ENCODE results near the gene C22orf39. TPM values are rescaled to one million over a fixed set of nuclear protein-coding genes. Genes with fewer than 3 reads are reported as not detected.
A peak's percentile ranks its signal among the peaks of the same experiment; 100 is the strongest.

The C22orf39 gene
- total and polyA plus RNA-seq, 2 donors (not counting 1 experiment from before 2014, with no cell fraction given), result 37.7 to 47.2 TPM

DNA sequence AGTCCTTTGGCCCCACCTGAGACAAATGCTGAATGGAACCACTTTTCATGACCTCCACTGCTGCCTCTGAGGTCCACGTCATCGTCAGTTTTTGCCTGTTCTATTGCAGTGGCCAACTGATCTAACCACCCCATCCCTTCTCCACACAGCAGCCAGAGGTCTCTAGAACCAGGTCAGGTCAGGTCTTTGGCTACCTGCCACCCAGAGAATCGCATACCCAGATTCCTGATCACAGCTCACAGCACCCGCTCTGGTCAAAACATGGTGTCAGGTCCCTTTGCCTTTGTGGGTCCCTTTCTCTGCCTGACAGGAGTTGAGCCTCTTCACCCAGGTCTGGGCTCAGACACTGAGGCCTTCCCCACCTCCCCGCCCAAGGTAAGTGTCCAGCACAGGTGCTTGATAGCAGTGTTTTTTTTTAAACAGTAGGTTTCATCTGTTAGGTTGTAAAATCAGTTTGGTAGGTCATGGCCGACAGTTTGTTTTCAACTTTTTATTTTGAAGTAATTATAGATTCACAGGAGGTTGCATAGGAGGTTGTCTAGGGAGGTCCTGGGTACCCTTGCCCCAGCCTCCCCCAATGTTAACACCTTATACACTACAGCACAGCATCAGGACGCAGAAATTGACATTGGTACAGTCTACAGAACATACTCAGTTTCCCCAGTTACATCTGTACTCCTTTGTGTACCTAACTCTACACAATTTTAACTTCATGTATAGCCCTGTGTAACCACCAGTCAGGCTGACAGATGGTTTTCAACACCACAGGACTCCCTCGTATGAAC is 6.9 kb downstream of the C22orf39 start:
- CTCF ChIA-PET, result no interaction called here

DNA sequence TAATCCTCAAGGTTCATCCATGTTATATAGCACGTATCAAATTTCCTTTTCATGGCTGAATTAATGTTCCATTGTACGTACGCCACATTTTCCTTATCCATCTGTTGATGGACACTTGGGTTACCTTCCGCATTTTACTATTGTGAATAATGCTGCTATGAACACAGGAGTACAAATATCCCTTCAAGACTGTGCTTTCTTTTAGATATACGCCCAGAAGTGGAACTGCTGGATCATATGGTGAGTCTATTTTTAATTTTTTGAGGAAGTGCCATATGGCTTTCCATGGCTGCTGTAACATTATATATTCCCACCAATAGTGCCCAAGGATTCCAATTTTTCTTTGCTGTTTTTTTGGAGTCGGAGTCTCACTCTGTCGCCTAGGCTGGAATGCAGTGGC is 9.2 kb downstream of the C22orf39 start:
- CTCF ChIA-PET, result interaction anchor here (0.7 kb wide), 1 partner anchor 150 kb away, joined by 5 read pairs; no protein-coding TSS in a partner anchor
- Mint-ChIP-seq H3K4me3 (no peak overlapping the region), H3K27me3 (no peaks in the 10 kb centered on the region), H3K27ac (no peak overlapping the region), H3K4me1 (peaks cover 37% of the 10 kb centered on the region), H3K9me3 (ENCODE audit: insufficient read depth) (no peaks in the 10 kb centered on the region)
- H3K4me2 ChIP-seq (replicated peaks; ENCODE audit: low read depth, low read length, poor library complexity, severe bottlenecking), result no peak overlapping the region
- POLR2A ChIA-PET, result no interaction called here
- H3K27ac ChIP-seq (ENCODE audit: low read length in 2 of 2), result no peak overlapping the region
- peaks cover 35% of the 10 kb centered on the region for H3K79me2 ChIP-seq (ENCODE audit: control insufficient read depth, insufficient read depth, low read length)
- H3K27me3 ChIP-seq (replicated peaks in 1 of 4; ENCODE audit: control extremely low read depth in 1 of 4, control insufficient read depth in 3 of 4, insufficient read depth in 4 of 4, low read length in 3 of 4), result no peaks in the 10 kb centered on the region
- H4K20me1 ChIP-seq (ENCODE audit: control insufficient read depth, insufficient read depth, low read length, poor library complexity, severe bottlenecking), result peaks cover 10% of the 10 kb centered on the region
- DNase-seq, result no peak
- no peaks in the 10 kb centered on the region for H3K9me3 ChIP-seq (ENCODE audit: control extremely low read depth in 1 of 3, control insufficient read depth in 2 of 3, insufficient read depth in 1 of 3, low read length in 2 of 3)
- no peak overlapping the region for H3K4me3 ChIP-seq (ENCODE audit: control extremely low read depth in 1 of 5, extremely low read depth in 1 of 5, insufficient read depth in 1 of 5, low read depth in 2 of 5, low read length in 4 of 5)
- H2AFZ ChIP-seq (ENCODE audit: insufficient read depth, low read depth, low read length, poor library complexity, severe bottlenecking), result no peak overlapping the region
- TF ChIP-seq, protein P1, sequence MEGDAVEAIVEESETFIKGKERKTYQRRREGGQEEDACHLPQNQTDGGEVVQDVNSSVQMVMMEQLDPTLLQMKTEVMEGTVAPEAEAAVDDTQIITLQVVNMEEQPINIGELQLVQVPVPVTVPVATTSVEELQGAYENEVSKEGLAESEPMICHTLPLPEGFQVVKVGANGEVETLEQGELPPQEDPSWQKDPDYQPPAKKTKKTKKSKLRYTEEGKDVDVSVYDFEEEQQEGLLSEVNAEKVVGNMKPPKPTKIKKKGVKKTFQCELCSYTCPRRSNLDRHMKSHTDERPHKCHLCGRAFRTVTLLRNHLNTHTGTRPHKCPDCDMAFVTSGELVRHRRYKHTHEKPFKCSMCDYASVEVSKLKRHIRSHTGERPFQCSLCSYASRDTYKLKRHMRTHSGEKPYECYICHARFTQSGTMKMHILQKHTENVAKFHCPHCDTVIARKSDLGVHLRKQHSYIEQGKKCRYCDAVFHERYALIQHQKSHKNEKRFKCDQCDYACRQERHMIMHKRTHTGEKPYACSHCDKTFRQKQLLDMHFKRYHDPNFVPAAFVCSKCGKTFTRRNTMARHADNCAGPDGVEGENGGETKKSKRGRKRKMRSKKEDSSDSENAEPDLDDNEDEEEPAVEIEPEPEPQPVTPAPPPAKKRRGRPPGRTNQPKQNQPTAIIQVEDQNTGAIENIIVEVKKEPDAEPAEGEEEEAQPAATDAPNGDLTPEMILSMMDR (IDR thresholded peaks at IDR 0.05), result no peak
- TF ChIP-seq EZH2 (IDR thresholded peaks at IDR 0.05; ENCODE audit: borderline replicate concordance, insufficient read depth, low read depth, low read length, poor library complexity, severe bottlenecking), result no peak
- H3K36me3 ChIP-seq (replicated peaks in 1 of 2; ENCODE audit: control extremely low read depth in 1 of 2, control insufficient read depth in 1 of 2, extremely low read depth in 1 of 2, insufficient read depth in 2 of 2, low read length in 1 of 2), result peaks cover 5 to 36% of the 10 kb centered on the region in 2 experiments
- no peak overlapping the region for H3K9ac ChIP-seq (ENCODE audit: low read length)
- no peak for ATAC-seq (ENCODE audit: low read depth)
- 100% methylated on average over 3 of the region's 7 CpGs for WGBS (ENCODE audit: insufficient coverage)
- H3K4me1 ChIP-seq (ENCODE audit: control insufficient read depth in 2 of 2, insufficient read depth in 2 of 2, low read length in 2 of 2), result peaks cover 24 to 29% of the 10 kb centered on the region in 2 donors
- intact Hi-C loops (cut with micrococcal nuclease), result no loop called here

More for the DNA sequence above, 6.9 kb downstream of the C22orf39 start:
- no peaks in the 10 kb centered on the region for H3K9me3 ChIP-seq (ENCODE audit: control extremely low read depth in 1 of 3, control insufficient read depth in 2 of 3, insufficient read depth in 1 of 3, low read length in 2 of 3)
- no peak overlapping the region for H3K4me2 ChIP-seq (replicated peaks; ENCODE audit: low read depth, low read length, poor library complexity, severe bottlenecking)
- peaks cover 4 to 43% of the 10 kb centered on the region in 2 experiments for H3K36me3 ChIP-seq (replicated peaks in 1 of 2; ENCODE audit: control extremely low read depth in 1 of 2, control insufficient read depth in 1 of 2, extremely low read depth in 1 of 2, insufficient read depth in 2 of 2, low read length in 1 of 2)
- no peak overlapping the region for H3K4me3 ChIP-seq (ENCODE audit: control extremely low read depth in 1 of 5, extremely low read depth in 1 of 5, insufficient read depth in 1 of 5, low read depth in 2 of 5, low read length in 4 of 5)
- peaks cover 22% of the 10 kb centered on the region for H4K20me1 ChIP-seq (ENCODE audit: control insufficient read depth, insufficient read depth, low read length, poor library complexity, severe bottlenecking)
- peaks cover 55% of the 10 kb centered on the region for H3K79me2 ChIP-seq (ENCODE audit: control insufficient read depth, insufficient read depth, low read length)
- Mint-ChIP-seq H3K4me1 (peaks cover 27% of the 10 kb centered on the region), H3K27ac (peak overlapping the region; percentile 10), H3K27me3 (no peaks in the 10 kb centered on the region), H3K9me3 (ENCODE audit: insufficient read depth) (no peaks in the 10 kb centered on the region), H3K4me3 (no peak overlapping the region)
- H2AFZ ChIP-seq (ENCODE audit: insufficient read depth, low read depth, low read length, poor library complexity, severe bottlenecking), result no peak overlapping the region
- H3K27me3 ChIP-seq (replicated peaks in 1 of 4; ENCODE audit: control extremely low read depth in 1 of 4, control insufficient read depth in 3 of 4, insufficient read depth in 4 of 4, low read length in 3 of 4), result no peaks in the 10 kb centered on the region
- DNase-seq (no peak), ATAC-seq (ENCODE audit: low read depth) (no peak)
- no peak overlapping the region for H3K9ac ChIP-seq (ENCODE audit: low read length)
- peaks cover 2 to 6% of the 10 kb centered on the region in 2 donors for H3K4me1 ChIP-seq (ENCODE audit: control insufficient read depth in 2 of 2, insufficient read depth in 2 of 2, low read length in 2 of 2)
- intact Hi-C loops (cut with micrococcal nuclease), result no loop called here
- H3K27ac ChIP-seq (ENCODE audit: low read length in 2 of 2), result no peak overlapping the region
- 95% methylated on average over 6 of the region's 8 CpGs for WGBS (ENCODE audit: insufficient coverage)
- TF ChIP-seq, protein P1 (IDR thresholded peaks at IDR 0.05), result no peak
- TF ChIP-seq EZH2 (IDR thresholded peaks at IDR 0.05; ENCODE audit: borderline replicate concordance, insufficient read depth, low read depth, low read length, poor library complexity, severe bottlenecking), result no peak
- POLR2A ChIA-PET, result no interaction called here

All from B cell (primary cell).